A673 (cell line): Measurements from ENCODE around the gene COPA. TPM values are rescaled to one million over a fixed set of nuclear protein-coding genes. Genes with fewer than 3 reads are reported as not detected.

ENCODE experiments used
- BruUV-seq: library from RNA; stranded (reverse); fragments of 400-500 nt; replicated peaks from 2 replicates; lab custom pipeline; 2021; lab: Mats Ljungman, UMichigan
- CTCF ChIA-PET: fragments of 300-600 bp; sonication (Branson Sonifier 250); formaldehyde crosslinking; loops from one replicate; lab custom pipeline; 2022; ENCODE audit warnings: antibody characterized with exemption; lab: Charles Lee
- POLR2A ChIA-PET: fragments of 300-600 bp; sonication (Branson Sonifier 250); formaldehyde crosslinking; loops from one replicate; lab custom pipeline; 2022; ENCODE audit warnings: antibody characterized with exemption; ENCODE audit not compliant: low non-redundant PET; lab: Charles Lee
- DNase-seq: peaks from one replicate; pipeline ENCODE4 v3.0.0-alpha.2; 2015; ENCODE audit warnings: low spot score
- H3K27ac ChIP-seq: fragments of 200-600 bp; sonication (generic); 2 replicates; pipeline ENCODE4 v1.5.1; 2016; ENCODE audit warnings: mixed run types, low read depth, mild to moderate bottlenecking, mixed read lengths, antibody characterized with exemption, low read length; ENCODE audit not compliant: poor library complexity, severe bottlenecking
- H3K27me3 ChIP-seq: fragments of 200-600 bp; sonication (generic); replicated peaks from 2 replicates; pipeline ENCODE4 v1.6.1; 2017; ENCODE audit warnings: mixed run types, low read depth, mild to moderate bottlenecking, mixed read lengths, antibody characterized with exemption, low read length; ENCODE audit not compliant: insufficient read depth, poor library complexity
- H3K36me3 ChIP-seq: fragments of 200-600 bp; sonication (generic); 2 replicates; pipeline ENCODE4 v1.6.1; 2016; ENCODE audit warnings: mixed run types, mild to moderate bottlenecking, mixed read lengths, antibody characterized with exemption, low read length; ENCODE audit not compliant: insufficient read depth, poor library complexity, severe bottlenecking
- H3K4me1 ChIP-seq: fragments of 200-600 bp; sonication (generic); 2 replicates; pipeline ENCODE4 v1.6.1; 2017; ENCODE audit warnings: mixed run types, mild to moderate bottlenecking, mixed read lengths, antibody characterized with exemption, low read length; ENCODE audit not compliant: insufficient read depth, poor library complexity, severe bottlenecking
- H3K4me3 ChIP-seq: fragments of 200-600 bp; sonication (generic); 2 replicates; pipeline ENCODE4 v1.5.1; 2016; ENCODE audit warnings: low read depth, mixed run types, mild to moderate bottlenecking, mixed read lengths, low read length; ENCODE audit not compliant: poor library complexity, severe bottlenecking
- H3K9me3 ChIP-seq: fragments of 200-600 bp; sonication (generic); 2 replicates; pipeline ENCODE4 v1.6.1; 2016; ENCODE audit warnings: mixed run types, low read depth, mild to moderate bottlenecking, mixed read lengths, antibody characterized with exemption, low read length; ENCODE audit not compliant: poor library complexity, severe bottlenecking
- EZH2 ChIP-seq: fragments of 200-600 bp; sonication (generic); IDR thresholded peaks from 2 replicates; pipeline ENCODE4 v1.6.1; 2017; ENCODE audit warnings: borderline replicate concordance, low read depth, mild to moderate bottlenecking, mixed read lengths, antibody characterized with exemption, low read length; ENCODE audit not compliant: poor library complexity, severe bottlenecking
- intact Hi-C: fragments of 100-400 bp; cut with micrococcal nuclease; formaldehyde crosslinking; loops from one replicate; pipeline ENCODE4 v1.10.0; 2022; ENCODE audit not compliant: unreplicated experiment
- total RNA-seq: library from RNA; stranded (reverse); gene quantifications from 2 replicates; pipeline ENCODE4 v1.2.3, GENCODE V29; 2021
- TF ChIP-seq, protein P1 (sequence below): fragments of 300-800, 200-600 bp; sonication (generic); conservative IDR thresholded peaks from 2 replicates; pipeline ENCODE4 v1.5.1; 2017; ENCODE audit warnings: low read depth, mild to moderate bottlenecking, antibody characterized with exemption, low read length, moderate library complexity, mixed read lengths

COPA gene
- total RNA-seq, 1 experiment from 2014 or later: 134 TPM

DNA sequence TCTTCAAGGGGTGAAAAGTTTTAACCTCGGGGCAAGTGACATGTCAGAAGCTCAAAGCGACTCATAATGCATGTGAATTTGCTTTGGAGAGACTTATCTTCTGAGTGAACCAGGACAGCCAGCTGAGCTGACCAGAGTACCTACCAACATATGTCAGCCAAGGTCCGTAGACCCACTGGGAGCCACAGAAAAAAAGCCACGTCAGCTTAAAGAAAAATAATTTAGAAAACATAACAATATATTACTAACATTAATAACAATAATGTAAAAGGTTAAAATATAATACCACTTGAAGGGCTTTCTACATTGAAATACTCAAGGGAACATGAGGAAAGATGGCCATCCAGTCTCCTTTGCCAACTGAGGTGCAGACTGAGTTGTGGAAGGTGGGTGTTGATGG lies 65.1 kb downstream of the COPA start:
- CTCF ChIA-PET: interaction anchor here (1.4 kb wide), 1 partner anchor 14 kb away, joined by 6 read pairs; no protein-coding TSS in a partner anchor
- intact Hi-C loops: no loop called here
- Histone ChIP-seq H3K4me3 (no peak overlapping the region), H3K4me1 (no peaks in the 10 kb centered on the region), H3K36me3 (peaks cover 49% of the 10 kb centered on the region), H3K9me3 (no peaks in the 10 kb centered on the region), H3K27me3 (no peaks in the 10 kb centered on the region), H3K27ac (no peak overlapping the region)
- POLR2A ChIA-PET: no interaction called here
- DNase-seq: no peak
- no TSS peak for BruUV-seq
- TF ChIP-seq, protein P1, sequence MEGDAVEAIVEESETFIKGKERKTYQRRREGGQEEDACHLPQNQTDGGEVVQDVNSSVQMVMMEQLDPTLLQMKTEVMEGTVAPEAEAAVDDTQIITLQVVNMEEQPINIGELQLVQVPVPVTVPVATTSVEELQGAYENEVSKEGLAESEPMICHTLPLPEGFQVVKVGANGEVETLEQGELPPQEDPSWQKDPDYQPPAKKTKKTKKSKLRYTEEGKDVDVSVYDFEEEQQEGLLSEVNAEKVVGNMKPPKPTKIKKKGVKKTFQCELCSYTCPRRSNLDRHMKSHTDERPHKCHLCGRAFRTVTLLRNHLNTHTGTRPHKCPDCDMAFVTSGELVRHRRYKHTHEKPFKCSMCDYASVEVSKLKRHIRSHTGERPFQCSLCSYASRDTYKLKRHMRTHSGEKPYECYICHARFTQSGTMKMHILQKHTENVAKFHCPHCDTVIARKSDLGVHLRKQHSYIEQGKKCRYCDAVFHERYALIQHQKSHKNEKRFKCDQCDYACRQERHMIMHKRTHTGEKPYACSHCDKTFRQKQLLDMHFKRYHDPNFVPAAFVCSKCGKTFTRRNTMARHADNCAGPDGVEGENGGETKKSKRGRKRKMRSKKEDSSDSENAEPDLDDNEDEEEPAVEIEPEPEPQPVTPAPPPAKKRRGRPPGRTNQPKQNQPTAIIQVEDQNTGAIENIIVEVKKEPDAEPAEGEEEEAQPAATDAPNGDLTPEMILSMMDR: no peak
- TF ChIP-seq EZH2: no peak

DNA sequence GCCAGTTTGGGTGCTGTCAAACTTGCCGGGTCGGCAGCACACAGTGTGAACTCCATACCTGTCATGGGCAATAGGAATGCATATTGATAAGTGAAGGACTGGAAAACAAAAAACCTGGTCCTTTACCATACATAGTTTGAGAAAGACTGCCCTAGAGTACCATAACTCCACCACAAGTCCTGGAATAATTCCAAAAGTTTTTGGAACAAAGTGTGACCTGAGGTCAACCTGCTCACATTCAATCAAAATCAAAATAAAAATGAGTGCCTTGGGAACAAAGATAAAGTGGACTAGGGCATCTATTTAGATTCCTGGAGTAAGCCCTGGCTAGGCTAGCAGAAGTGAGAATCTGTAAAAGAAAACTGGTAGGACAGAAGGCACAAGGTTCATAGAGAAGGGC lies 65.7 kb downstream of the COPA start:
- ChIA-PET POLR2A (no interaction called here), CTCF (interaction anchor here (1.4 kb wide), 1 partner anchor 14 kb away, joined by 6 read pairs; no protein-coding TSS in a partner anchor)
- DNase-seq: no peak
- H3K36me3 ChIP-seq: peaks cover 44% of the 10 kb centered on the region
- H3K27ac ChIP-seq: no peak overlapping the region
- H3K9me3 ChIP-seq: no peaks in the 10 kb centered on the region
- TF ChIP-seq EZH2: no peak
- TF ChIP-seq, protein P1: no peak
- no TSS peak for BruUV-seq
- no peaks in the 10 kb centered on the region for H3K27me3 ChIP-seq
- intact Hi-C loops: no loop called here
- H3K4me1 ChIP-seq: no peaks in the 10 kb centered on the region
- no peak overlapping the region for H3K4me3 ChIP-seq

DNA sequence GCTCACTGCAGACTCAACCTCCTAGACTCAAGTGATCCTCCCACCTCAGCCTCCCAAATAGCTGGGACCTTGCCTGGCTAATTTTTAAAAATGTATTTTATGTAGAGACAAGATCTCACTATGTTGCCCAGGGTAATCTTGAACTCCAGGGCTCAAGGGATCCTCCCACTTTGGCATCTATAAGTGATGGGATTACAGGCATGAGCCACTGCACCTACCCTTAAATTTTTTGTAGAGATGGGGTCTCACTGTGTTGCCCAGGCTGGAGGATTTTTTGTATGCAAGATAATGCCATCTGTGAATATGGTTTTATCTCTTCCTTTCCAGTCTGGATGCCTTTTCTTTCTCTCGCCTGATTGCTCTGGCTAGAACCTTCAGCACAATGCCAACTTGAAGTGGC lies 72.0 kb downstream of the COPA start:
- Histone ChIP-seq H3K4me1 (no peaks in the 10 kb centered on the region), H3K27me3 (peaks cover 4% of the 10 kb centered on the region), H3K4me3 (no peak overlapping the region), H3K9me3 (no peaks in the 10 kb centered on the region), H3K27ac (no peak overlapping the region), H3K36me3 (no peaks in the 10 kb centered on the region)
- TF ChIP-seq EZH2: no peak
- TF ChIP-seq, protein P1: no peak
- POLR2A ChIA-PET: no interaction called here
- DNase-seq: no peak
- CTCF ChIA-PET: no interaction called here
- BruUV-seq: no TSS peak
- intact Hi-C loops: no loop called here
